Fibroblast of villous mesenchyme (primary cell): ENCODE results near the gene RASSF4. TPM values are rescaled to one million over a fixed set of nuclear protein-coding genes. Genes with fewer than 3 reads are reported as not detected.

ENCODE experiments used
- DNase-seq: peaks from one replicate; pipeline ENCODE4 v3.0.0-alpha.2; 2010; ENCODE audit warnings: low read depth
- H3K4me3 ChIP-seq: 2 replicates; pipeline ENCODE4 v1.5.1; 2011; ENCODE audit warnings: low read depth, mild to moderate bottlenecking, low read length
- CTCF ChIP-seq: IDR thresholded peaks from 2 replicates; pipeline ENCODE4 v1.5.1; 2012; ENCODE audit warnings: low read depth, mild to moderate bottlenecking, low read length; ENCODE audit not compliant: insufficient read depth
- total RNA-seq: library from RNA; depleted of rRNA; stranded (reverse); fragments of >200 nt; gene quantifications from 2 replicates; pipeline ENCODE4 v1.2.3, GENCODE V29; 2012

Gene RASSF4
- total RNA-seq, 1 donor = 6.0 TPM

GRCh38 chr10:44914891-44915290, 44.7 kb upstream of the RASSF4 start:
- H3K4me3 ChIP-seq = no peak overlapping the region
- no peak for DNase-seq
- no peak for TF ChIP-seq CTCF

DNA sequence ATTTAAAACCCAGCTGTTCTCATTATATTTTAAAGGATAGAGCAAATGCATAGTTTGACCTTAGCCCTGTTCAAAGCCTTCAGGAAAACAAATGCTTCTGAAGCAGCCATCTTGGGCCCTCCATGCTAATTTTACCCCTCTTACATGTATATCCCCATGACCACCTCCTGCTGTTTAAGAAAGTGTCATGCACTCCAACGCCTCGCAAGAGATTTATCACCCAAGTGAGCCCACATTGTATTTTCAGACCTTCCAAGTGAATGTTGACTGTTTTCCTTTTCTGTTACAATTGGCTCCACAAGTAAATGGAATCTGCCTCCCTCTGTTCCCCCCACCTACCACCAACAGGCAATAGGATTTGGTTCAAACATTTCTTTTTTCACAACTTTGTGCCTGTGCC, 43.2 kb upstream of the RASSF4 start:
- no peak for TF ChIP-seq CTCF
- H3K4me3 ChIP-seq = no peak overlapping the region
- DNase-seq = no peak

- TF ChIP-seq CTCF = no peak
- H3K4me3 ChIP-seq = no peak overlapping the region
- no peak for DNase-seq
Observed at GRCh38 chr10:44917848-44918247, 41.8 kb upstream of the RASSF4 start.

DNA sequence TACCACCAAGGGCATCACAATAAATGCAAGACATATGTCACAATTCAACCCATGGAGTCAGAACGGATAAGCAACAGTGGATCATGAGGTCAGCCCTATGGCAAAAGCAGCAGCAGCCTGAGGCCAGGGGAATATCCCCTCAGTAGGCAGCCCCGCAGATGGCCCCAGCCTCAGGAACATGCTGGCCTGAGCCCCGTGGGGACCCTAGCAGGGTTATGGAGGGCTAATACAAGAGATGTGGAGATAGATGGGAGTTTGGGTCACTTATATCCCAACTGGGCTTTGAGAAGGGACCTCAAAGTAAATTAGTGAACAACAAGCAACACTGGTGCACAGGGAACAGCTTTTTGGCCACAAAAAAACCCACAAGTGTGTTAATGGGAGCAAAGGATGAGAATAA, 39.4 kb upstream of the RASSF4 start:
- TF ChIP-seq CTCF = no peak
- DNase-seq = no peak
- H3K4me3 ChIP-seq = no peak overlapping the region

- no peak for TF ChIP-seq CTCF
- H3K4me3 ChIP-seq = no peak overlapping the region
- no peak for DNase-seq
Observed at GRCh38 chr10:44921061-44921460, 38.5 kb upstream of the RASSF4 start.

DNA sequence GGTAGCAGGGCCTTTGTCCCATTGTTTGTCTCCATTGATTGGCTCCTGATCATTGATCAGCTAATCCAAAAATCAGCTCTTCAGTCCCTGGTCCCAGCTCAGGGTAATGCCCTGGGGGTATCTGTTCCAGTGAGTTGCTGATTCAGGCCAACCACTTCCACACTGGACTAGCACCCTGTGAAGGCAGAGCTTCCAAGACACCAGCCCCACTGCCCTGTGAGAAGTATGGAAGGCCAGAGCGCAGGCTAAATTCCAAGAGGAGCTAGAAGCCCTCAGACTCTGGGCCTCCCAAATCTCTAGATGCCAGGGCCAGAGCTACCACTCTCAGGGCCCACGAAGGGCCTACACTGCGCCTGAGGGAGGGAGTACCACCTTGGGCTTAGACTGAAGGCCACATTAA, 38.1 kb upstream of the RASSF4 start:
- no peak for TF ChIP-seq CTCF
- H3K4me3 ChIP-seq = no peak overlapping the region
- DNase-seq = no peak

DNA sequence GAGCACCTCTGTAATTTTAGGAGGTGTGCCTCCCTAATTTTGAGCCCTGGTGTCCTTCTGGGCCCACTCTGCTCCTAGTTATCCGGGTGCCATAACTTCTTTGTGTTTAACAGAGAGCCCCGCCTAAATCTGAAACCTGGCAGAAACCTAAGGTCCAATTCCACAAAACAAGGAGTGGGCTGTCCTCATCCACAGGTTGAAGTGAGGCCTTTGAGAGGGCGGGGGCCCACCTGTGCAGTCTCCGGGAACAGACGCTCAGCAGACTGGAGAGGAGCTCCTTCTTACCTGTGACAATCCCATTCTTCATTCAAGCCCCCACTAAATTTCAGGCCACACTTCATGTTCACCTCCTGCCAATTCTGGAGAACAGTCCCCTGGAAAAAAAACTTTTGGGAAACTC, 37.6 kb upstream of the RASSF4 start:
- no peak overlapping the region for H3K4me3 ChIP-seq
- no peak for DNase-seq
- no peak for TF ChIP-seq CTCF
